ENCODE results near the gene RAB26. TPM values are rescaled to one million over a fixed set of nuclear protein-coding genes. Genes with fewer than 3 reads are reported as not detected.

The RAB26 gene
- total and polyA plus RNA-seq, 2 donors (not counting 3 experiments of a cell fraction or from before 2014, with no cell fraction given): 0.91 to 2.0 TPM

GRCh38 chr16:2199621-2200139 lies 51.3 kb downstream of the RAB26 start:
- Histone ChIP-seq H3K79me2 (ENCODE audit: control insufficient read depth, insufficient read depth, low read length) (no peaks in the 10 kb centered on the region), H3K9ac (replicated peaks; ENCODE audit: extremely low read depth, insufficient read depth, low read length) (no peak overlapping the region), H3K27ac (ENCODE audit: insufficient read depth, low read depth, low read length) (no peak overlapping the region), H2AFZ (ENCODE audit: low read depth, low read length) (no peak overlapping the region), H3K4me2 (ENCODE audit: insufficient read depth, low read length) (no peak overlapping the region), H3K4me3 (replicated peaks in 1 of 3; ENCODE audit: insufficient read depth in 1 of 3, low read depth in 1 of 3, low read length in 3 of 3) (no peak overlapping the region), H3K4me1 (ENCODE audit: control insufficient read depth, extremely low read depth, insufficient read depth, low read length) (peaks cover under 1% of the 10 kb centered on the region), H4K20me1 (replicated peaks; ENCODE audit: control insufficient read depth, extremely low read depth, insufficient read depth, low read length) (no peaks in the 10 kb centered on the region), H3K9me1 (replicated peaks; ENCODE audit: control insufficient read depth, extremely low read depth, insufficient read depth, low read length) (no peaks in the 10 kb centered on the region), H3K27me3 (ENCODE audit: control insufficient read depth in 2 of 2, insufficient read depth in 2 of 2, low read length in 2 of 2) (peaks cover 27 to 36% of the 10 kb centered on the region in 2 experiments), H3K36me3 (ENCODE audit: control insufficient read depth in 2 of 2, extremely low read depth in 1 of 2, insufficient read depth in 2 of 2, low read length in 2 of 2) (no peaks in the 10 kb centered on the region), H3K9me3 (replicated peaks; ENCODE audit: control insufficient read depth, insufficient read depth, low read length) (no peaks in the 10 kb centered on the region)
- ChIA-PET POLR2A (no interaction called here), CTCF (no interaction called here)
- TF ChIP-seq CTCF (IDR thresholded peaks at IDR 0.05; ENCODE audit: extremely low read depth in 1 of 2, insufficient read depth in 1 of 2, low read depth in 1 of 2, low read length in 2 of 2) (no peak), FOS (IDR thresholded peaks at IDR 0.05; ENCODE audit: borderline replicate concordance, insufficient read depth, low read length) (no peak)
- no TSS peak for BruUV-seq (replicated peaks)
- dilution Hi-C loops (cut with MboI; ENCODE audit: extremely low pct_ligation_motif_present, low sequenced_read_pairs) (no loop called here), intact Hi-C loops (cut with micrococcal nuclease) (loop anchor here (5.0 kb wide), 1 partner anchor 53 kb away; the partner anchor contains the start of gene ECI1)
- DNase-seq (ENCODE audit: low read depth, low spot score) (no peak), FAIRE-seq (no peak)

- CTCF ChIA-PET: no interaction called here
These were observed 51.9 kb downstream of the RAB26 start for GRCh38 chr16:2200313-2200712.

More at GRCh38 chr16:2200313-2200712, 51.9 kb downstream of the RAB26 start:
- Histone ChIP-seq H3K9ac (replicated peaks; ENCODE audit: extremely low read depth, insufficient read depth, low read length) (no peak overlapping the region), H3K4me1 (ENCODE audit: control insufficient read depth, extremely low read depth, insufficient read depth, low read length) (peaks cover 3% of the 10 kb centered on the region), H4K20me1 (replicated peaks; ENCODE audit: control insufficient read depth, extremely low read depth, insufficient read depth, low read length) (no peaks in the 10 kb centered on the region), H3K27me3 (ENCODE audit: control insufficient read depth in 2 of 2, insufficient read depth in 2 of 2, low read length in 2 of 2) (peaks cover 21 to 31% of the 10 kb centered on the region in 2 experiments), H3K4me2 (ENCODE audit: insufficient read depth, low read length) (no peak overlapping the region), H3K4me3 (replicated peaks in 1 of 3; ENCODE audit: insufficient read depth in 1 of 3, low read depth in 1 of 3, low read length in 3 of 3) (no peak overlapping the region), H3K27ac (ENCODE audit: insufficient read depth, low read depth, low read length) (no peak overlapping the region), H3K9me3 (replicated peaks; ENCODE audit: control insufficient read depth, insufficient read depth, low read length) (no peaks in the 10 kb centered on the region), H3K9me1 (replicated peaks; ENCODE audit: control insufficient read depth, extremely low read depth, insufficient read depth, low read length) (no peaks in the 10 kb centered on the region), H3K79me2 (ENCODE audit: control insufficient read depth, insufficient read depth, low read length) (no peaks in the 10 kb centered on the region), H3K36me3 (ENCODE audit: control insufficient read depth in 2 of 2, extremely low read depth in 1 of 2, insufficient read depth in 2 of 2, low read length in 2 of 2) (no peaks in the 10 kb centered on the region), H2AFZ (ENCODE audit: low read depth, low read length) (no peak overlapping the region)
- POLR2A ChIA-PET: no interaction called here
- FAIRE-seq: no peak
- intact Hi-C loops (cut with micrococcal nuclease): no loop called here
- no peak for DNase-seq (ENCODE audit: low read depth, low spot score)
- dilution Hi-C loops (cut with MboI; ENCODE audit: extremely low pct_ligation_motif_present, low sequenced_read_pairs): no loop called here
- TF ChIP-seq CTCF (IDR thresholded peaks at IDR 0.05; ENCODE audit: extremely low read depth in 1 of 2, insufficient read depth in 1 of 2, low read depth in 1 of 2, low read length in 2 of 2): no peak
- TF ChIP-seq GATA2 (IDR thresholded peaks at IDR 0.05; ENCODE audit: insufficient read depth, insufficient read length, low read depth, low read length): no peak
- no peak for TF ChIP-seq JUN (IDR thresholded peaks at IDR 0.05; ENCODE audit: borderline replicate concordance, insufficient read depth, insufficient read length, low read depth)
- TF ChIP-seq EZH2 (IDR thresholded peaks at IDR 0.05; ENCODE audit: borderline replicate concordance, low read depth, low read length, severe bottlenecking): no peak
- TF ChIP-seq MAX (IDR thresholded peaks at IDR 0.05; ENCODE audit: insufficient read depth, insufficient read length): no peak
- no peak for TF ChIP-seq MYC (IDR thresholded peaks at IDR 0.05; ENCODE audit: low read depth, low read length)
- TF ChIP-seq POLR2AphosphoS5 (IDR thresholded peaks at IDR 0.05; ENCODE audit: insufficient read depth, low read depth, low read length): no peak
- no peak for TF ChIP-seq FOS (IDR thresholded peaks at IDR 0.05; ENCODE audit: borderline replicate concordance, insufficient read depth, low read length)
- no peak for TF ChIP-seq POLR2A (IDR thresholded peaks at IDR 0.05; ENCODE audit: low read depth, low read length)
- BruUV-seq (replicated peaks): no TSS peak
